Hepatocyte (in vitro differentiated cells): ENCODE results near the gene POLR3K.

Source experiments
- CTCF ChIP-seq: fragments of 200-600 bp; sonication (generic); IDR thresholded peaks from 2 replicates; pipeline ENCODE4 v1.5.1; 2016; ENCODE audit warnings: antibody characterized with exemption, mild to moderate bottlenecking; ENCODE audit not compliant: poor library complexity
- EZH2 ChIP-seq: fragments of 200-600 bp; sonication (generic); IDR thresholded peaks from 2 replicates; pipeline ENCODE4 v1.6.1; 2016; ENCODE audit warnings: antibody characterized with exemption, mild to moderate bottlenecking, borderline replicate concordance
- EZH2phosphoT487 ChIP-seq: fragments of 200-600 bp; sonication (generic); IDR thresholded peaks from one replicate; pipeline ENCODE4 v1.6.1; 2018; ENCODE audit warnings: antibody characterized with exemption, mild to moderate bottlenecking, low read depth, moderate library complexity; ENCODE audit not compliant: unreplicated experiment, severe bottlenecking

GRCh38 chr16:83781-84615 lies 30.6 kb upstream of the POLR3K start:
- TF ChIP-seq CTCF (no peak), EZH2 (no peak), EZH2phosphoT487 (no peak)
